HepG2 (cell line): ENCODE measurements around the gene SIRPA. TPM values are rescaled to one million over a fixed set of nuclear protein-coding genes. Genes with fewer than 3 reads are reported as not detected.

Experiments
- ATAC-seq: fragments of 200-7000 bp; cut with Tn5 transposase; 3 replicates; pipeline ENCODE4 v1.9.1; 2020; ENCODE audit warnings: mild to moderate bottlenecking, moderate library complexity
- BruUV-seq: library from RNA; stranded (reverse); fragments of 400-500 nt; replicated peaks from 2 replicates; lab custom pipeline; 2021; lab: Mats Ljungman, UMichigan
- CTCF ChIA-PET: fragments of 300-600 bp; formaldehyde crosslinking; extraction: SDS; loops from one replicate; lab custom pipeline; 2021; ENCODE audit warnings: low total read pairs, inconsistent platforms, low intra/inter-chr PET ratio; lab: Yijun Ruan, JAX
- POLR2A ChIA-PET: fragments of 350-600 bp; sonication (Branson Sonifier 250); formaldehyde crosslinking; loops from one replicate; lab custom pipeline; 2020; ENCODE audit warnings: antibody characterized with exemption, inconsistent platforms; lab: Yijun Ruan, JAX
- DNase-seq: peaks from one replicate; pipeline ENCODE4 v3.0.0-alpha.2; 2015; ENCODE audit warnings: low spot score
- FAIRE-seq: peaks from 3 replicates; lab custom pipeline; 2011; peaks lifted over from hg19 to GRCh38; lab: Jason Lieb, UNC
- H2AFZ ChIP-seq: one replicate; pipeline ENCODE4 v1.6.1; 2011; ENCODE audit warnings: low read length, inconsistent platforms
- H3K27ac ChIP-seq: fragments of 300-600 bp; 3 replicates; pipeline ENCODE4 v1.8.0; 2011; ENCODE audit warnings: mixed run types, mild to moderate bottlenecking, mixed read lengths, low read length, inconsistent platforms; ENCODE audit not compliant: insufficient read depth; ENCODE audit errors: extremely low read length
- H3K27me3 ChIP-seq, 2 experiments: fragments of 200-600 bp in 1 of 2; 2 replicates in 1 of 2; 3 replicates in 1 of 2; pipeline versions ENCODE4 v1.6.0 to v1.8.0; 2011; ENCODE audit warnings: low read length in 2 of 2, mild to moderate bottlenecking in 2 of 2, moderate library complexity in 2 of 2, inconsistent platforms in 1 of 2; ENCODE audit not compliant: insufficient read depth in 2 of 2, control insufficient read depth in 1 of 2
- H3K36me3 ChIP-seq, 2 experiments: fragments of 200-600 bp in 1 of 2; replicated peaks in 1 of 2; 2 replicates in 1 of 2; 3 replicates in 1 of 2; pipeline versions ENCODE4 v1.5.1 to v1.8.0; 2011; ENCODE audit warnings: low read length in 2 of 2, inconsistent platforms in 1 of 2; ENCODE audit not compliant: insufficient read depth in 2 of 2, control insufficient read depth in 1 of 2
- H3K4me1 ChIP-seq: 2 replicates; pipeline ENCODE4 v1.5.1; 2012; ENCODE audit warnings: low read length, inconsistent platforms; ENCODE audit not compliant: insufficient read depth
- H3K4me2 ChIP-seq: 2 replicates; pipeline ENCODE4 v1.6.0; 2011; ENCODE audit warnings: low read depth, low read length, inconsistent platforms
- H3K4me3 ChIP-seq, 3 experiments: fragments of 200-600 bp in 1 of 3; sonication (generic), shearing (Covaris generic) in 1 of 3; replicated peaks in 1 of 3; 2 replicates each; pipeline ENCODE4 v1.5.1; 2011 to 2016; ENCODE audit warnings: low read length in 3 of 3, inconsistent platforms in 2 of 3, low read depth in 2 of 3, mild to moderate bottlenecking in 2 of 3, control low read depth in 1 of 3, mixed read lengths in 1 of 3; ENCODE audit not compliant: insufficient read depth in 1 of 3
- H3K79me2 ChIP-seq: one replicate; pipeline ENCODE4 v1.6.1; 2011; ENCODE audit warnings: low read length, inconsistent platforms; ENCODE audit not compliant: insufficient read depth
- H3K9ac ChIP-seq: 2 replicates; pipeline ENCODE4 v1.6.0; 2011; ENCODE audit warnings: mild to moderate bottlenecking, low read depth, low read length, inconsistent platforms; ENCODE audit not compliant: insufficient read depth
- H3K9me3 ChIP-seq: 2 replicates; pipeline ENCODE4 v1.5.1; 2012; ENCODE audit warnings: mild to moderate bottlenecking, low read length
- H4K20me1 ChIP-seq: 2 replicates; pipeline ENCODE4 v1.6.0; 2011; ENCODE audit warnings: inconsistent platforms, mild to moderate bottlenecking, low read length, moderate library complexity; ENCODE audit not compliant: insufficient read depth
- CHCHD3 ChIP-seq: sonication (generic); formaldehyde crosslinking; IDR thresholded peaks from 2 replicates; pipeline ENCODE4 v1.8.0; 2022; ENCODE audit warnings: mild to moderate bottlenecking, missing genetic modification reagents, moderate library complexity
- CHD4 ChIP-seq: fragments of 200-600 bp; sonication (generic); IDR thresholded peaks from 2 replicates; pipeline ENCODE4 v1.7.0; 2017; ENCODE audit warnings: mild to moderate bottlenecking, low read length, borderline replicate concordance
- CREB1 ChIP-seq, 2 experiments: fragments of 450-650 bp in 1 of 2; IDR thresholded peaks; 2 replicates each; pipeline ENCODE4 v1.6.1; 2016 to 2017; ENCODE audit warnings: control low read depth in 1 of 2, mild to moderate bottlenecking in 1 of 2, missing compliant biosample characterization in 1 of 2, missing genetic modification characterization in 1 of 2
- GLMP ChIP-seq: sonication (generic); formaldehyde crosslinking; IDR thresholded peaks from 2 replicates; pipeline ENCODE4 v1.9.0; 2021; ENCODE audit warnings: missing genetic modification reagents, mild to moderate bottlenecking, borderline replicate concordance
- PHF21A ChIP-seq: sonication (generic); formaldehyde crosslinking; IDR thresholded peaks from 2 replicates; pipeline ENCODE4 v1.5.0; 2020; ENCODE audit warnings: mild to moderate bottlenecking, missing genetic modification reagents
- USF2 ChIP-seq, 2 experiments: sonication (generic) in 1 of 2; formaldehyde crosslinking in 1 of 2; IDR thresholded peaks; 2 replicates each; pipeline versions ENCODE4 v1.5.1 to v1.6.1; 2011 to 2020; ENCODE audit warnings: borderline replicate concordance in 1 of 2, low read depth in 1 of 2, low read length in 1 of 2, mild to moderate bottlenecking in 1 of 2, missing genetic modification reagents in 1 of 2, moderate library complexity in 1 of 2
- ZNF629 ChIP-seq: sonication (generic); formaldehyde crosslinking; conservative IDR thresholded peaks from 2 replicates; pipeline ENCODE4 v1.5.0; 2020; ENCODE audit warnings: missing genetic modification reagents
- ZNF768 ChIP-seq: sonication (generic); formaldehyde crosslinking; IDR thresholded peaks from 2 replicates; pipeline ENCODE4 v1.4.0; 2020; ENCODE audit warnings: missing genetic modification reagents
- WGBS: methylation state at CpG from one replicate; pipeline ENCODE4 v1.1.6; 2017; ENCODE audit warnings: low lambda C conversion rate; 5-methylcytosine and 5-hydroxymethylcytosine counted together
- in situ Hi-C: cut with HindIII; loops from 2 replicates; pipeline ENCODE4 v1.10.0; 2017; ENCODE audit warnings: low pct_unique_long_range_greater_than_20kb; ENCODE audit not compliant: extremely low pct_ligation_motif_present
- intact Hi-C: fragments of 100-400 bp; cut with micrococcal nuclease; formaldehyde crosslinking; loops from one replicate; pipeline ENCODE4 v1.10.0; 2022; ENCODE audit not compliant: unreplicated experiment
- polyA plus RNA-seq, 8 experiments: library from polyadenylated mRNA; depleted of rRNA in 3 of 8; stranded (reverse) in 7 of 8; unstranded in 1 of 8; fragments of >200 nt; fragmentation: Illumina TruSeq in 4 of 8; extraction: Trizol in 4 of 8; gene quantifications; 2 replicates each; pipeline versions ENCODE4 v1.2.1 to v1.2.3, GENCODE V29; 2011 to 2016; ENCODE audit warnings: low read depth in 4 of 8, missing spikeins in 1 of 8, mixed read lengths in 1 of 8; ENCODE audit not compliant: insufficient read depth in 1 of 8
- total RNA-seq, 5 experiments: library from RNA; depleted of rRNA; stranded (reverse); fragments of >200 nt; fragmentation: Illumina TruSeq; extraction: Trizol; gene quantifications; 2 replicates each; pipeline ENCODE4 v1.2.3, GENCODE V29; 2016; ENCODE audit warnings: low read depth in 1 of 5
- TF ChIP-seq, protein P1 (sequence below): IDR thresholded peaks from 2 replicates; pipeline ENCODE4 v1.6.1; 2018; ENCODE audit warnings: missing genetic modification reagents, mild to moderate bottlenecking, missing compliant biosample characterization

The SIRPA gene
- total and polyA plus RNA-seq, 2 of the 13 experiments (the other 11 are each of a cell fraction or from before 2014, with no cell fraction given): 7.2 to 17.6 TPM

- 0 out of 2 replicates have a peak, but pooled peaks have one; percentile 3 for TF ChIP-seq PHF21A (CRISPR knock-in tag)
- TF ChIP-seq, all 625 proteins: peak for 1
These were observed 19.4 kb upstream of the SIRPA start (continued) for GRCh38 chr20:1875762-1876161.

- H4K20me1 ChIP-seq: no peaks in the 10 kb centered on the region
- H3K27me3 ChIP-seq: peaks cover 0 to 2% of the 10 kb centered on the region in 2 experiments; a peak in 1 of 5 replicates
- no peaks in the 10 kb centered on the region for H3K36me3 ChIP-seq
- no peak overlapping the region for H2AFZ ChIP-seq
- H3K79me2 ChIP-seq: no peaks in the 10 kb centered on the region
- ChIA-PET CTCF (no interaction called here), POLR2A (no interaction called here)
- WGBS: 30% methylated on average over 5 of the region's 7 CpGs
- no peak overlapping the region for H3K4me2 ChIP-seq
- no peak for ATAC-seq
- no peaks in the 10 kb centered on the region for H3K9me3 ChIP-seq
- intact Hi-C loops: no loop called here
- FAIRE-seq: no peak
- no peak overlapping the region for H3K4me3 ChIP-seq
- no TSS peak for BruUV-seq
- no peak for DNase-seq
- in situ Hi-C loops: no loop called here
- H3K4me1 ChIP-seq: peaks cover 77% of the 10 kb centered on the region
- no peak overlapping the region for H3K27ac ChIP-seq
- H3K9ac ChIP-seq: no peak overlapping the region
- no peak for TF ChIP-seq GLMP (CRISPR knock-in tag)
- TF ChIP-seq USF2 (IDR thresholded peaks at IDR 0.05; ENCODE audit: low read depth, low read length): peak; percentile 63; the same call in 1 of the 2 replicates
- TF ChIP-seq USF2 (CRISPR knock-in tag; IDR thresholded peaks at IDR 0.05; ENCODE audit: borderline replicate concordance): no peak
- peak; percentile 81; the same call in 1 of the 2 replicates for TF ChIP-seq CHD4
- TF ChIP-seq, protein P1, sequence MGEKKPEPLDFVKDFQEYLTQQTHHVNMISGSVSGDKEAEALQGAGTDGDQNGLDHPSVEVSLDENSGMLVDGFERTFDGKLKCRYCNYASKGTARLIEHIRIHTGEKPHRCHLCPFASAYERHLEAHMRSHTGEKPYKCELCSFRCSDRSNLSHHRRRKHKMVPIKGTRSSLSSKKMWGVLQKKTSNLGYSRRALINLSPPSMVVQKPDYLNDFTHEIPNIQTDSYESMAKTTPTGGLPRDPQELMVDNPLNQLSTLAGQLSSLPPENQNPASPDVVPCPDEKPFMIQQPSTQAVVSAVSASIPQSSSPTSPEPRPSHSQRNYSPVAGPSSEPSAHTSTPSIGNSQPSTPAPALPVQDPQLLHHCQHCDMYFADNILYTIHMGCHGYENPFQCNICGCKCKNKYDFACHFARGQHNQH (CRISPR knock-in tag): no peak
- peak; percentile 9; the same call in 1 of the 2 replicates for TF ChIP-seq CREB1 (IDR thresholded peaks at IDR 0.05)
- no peak for TF ChIP-seq CREB1 (CRISPR knock-in tag; IDR thresholded peaks at IDR 0.05)
- TF ChIP-seq ZNF768 (CRISPR knock-in tag): peak; percentile 94
- TF ChIP-seq ZNF629 (CRISPR knock-in tag): peak; percentile 82
- TF ChIP-seq CHCHD3 (CRISPR knock-in tag): no peak
These were observed 18.8 kb upstream of the SIRPA start for GRCh38 chr20:1876217-1876921.
